ENCODE results near the gene JAM3. TPM values are rescaled to one million over a fixed set of nuclear protein-coding genes. Genes with fewer than 3 reads are reported as not detected.

JAM3 gene
- total RNA-seq, 1 experiment from 2014 or later: 32.9 TPM

DNA sequence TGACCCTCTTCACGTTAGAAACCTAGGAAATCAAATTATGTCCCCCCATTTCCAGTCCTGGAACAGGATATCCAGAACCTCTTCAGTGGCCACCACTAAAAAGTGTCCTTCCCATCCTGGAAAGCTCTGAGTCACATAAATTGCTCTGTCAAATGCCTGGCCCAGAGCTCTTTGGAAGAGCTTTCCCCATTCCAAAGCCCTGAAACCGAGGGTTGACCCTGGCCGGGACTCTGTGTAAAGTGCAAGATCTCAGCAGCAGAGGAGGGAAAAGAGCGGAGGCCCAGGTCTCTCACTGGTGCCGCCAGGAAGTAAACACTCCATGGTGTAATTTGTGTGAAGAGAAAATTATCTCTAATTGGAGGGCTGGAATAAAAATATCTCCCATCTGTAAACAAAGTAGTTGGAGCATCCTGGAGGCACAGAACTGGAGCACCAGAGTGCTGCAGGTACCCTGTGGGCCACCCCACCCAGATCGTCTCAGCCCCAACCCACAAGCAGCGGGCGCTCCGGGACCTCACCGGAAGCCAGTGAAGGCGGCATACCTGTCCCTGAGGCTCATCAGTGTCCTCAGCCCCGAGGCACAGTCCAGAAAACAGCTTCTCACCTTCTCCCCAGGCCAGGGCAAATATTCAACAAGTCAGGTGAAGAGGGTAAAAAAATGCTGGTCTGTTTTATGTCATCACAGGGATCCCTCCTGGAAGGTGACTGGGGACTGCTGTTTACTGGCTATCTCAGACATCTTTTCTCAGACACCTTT is 4.7 kb upstream of the JAM3 start:
- POLR2A ChIA-PET: no interaction called here
- no peaks in the 10 kb centered on the region for H3K36me3 Mint-ChIP-seq
- DNase-seq (ENCODE audit: low spot score) (no peak), ATAC-seq (no peak)
- H3K27me3 Mint-ChIP-seq (ENCODE audit: low read depth): peaks cover 20% of the 10 kb centered on the region
- no peak overlapping the region for H3K4me3 Mint-ChIP-seq
- no peak overlapping the region; the same call in 1 of the 2 replicates for H3K27ac Mint-ChIP-seq
- TF ChIP-seq, protein P1, sequence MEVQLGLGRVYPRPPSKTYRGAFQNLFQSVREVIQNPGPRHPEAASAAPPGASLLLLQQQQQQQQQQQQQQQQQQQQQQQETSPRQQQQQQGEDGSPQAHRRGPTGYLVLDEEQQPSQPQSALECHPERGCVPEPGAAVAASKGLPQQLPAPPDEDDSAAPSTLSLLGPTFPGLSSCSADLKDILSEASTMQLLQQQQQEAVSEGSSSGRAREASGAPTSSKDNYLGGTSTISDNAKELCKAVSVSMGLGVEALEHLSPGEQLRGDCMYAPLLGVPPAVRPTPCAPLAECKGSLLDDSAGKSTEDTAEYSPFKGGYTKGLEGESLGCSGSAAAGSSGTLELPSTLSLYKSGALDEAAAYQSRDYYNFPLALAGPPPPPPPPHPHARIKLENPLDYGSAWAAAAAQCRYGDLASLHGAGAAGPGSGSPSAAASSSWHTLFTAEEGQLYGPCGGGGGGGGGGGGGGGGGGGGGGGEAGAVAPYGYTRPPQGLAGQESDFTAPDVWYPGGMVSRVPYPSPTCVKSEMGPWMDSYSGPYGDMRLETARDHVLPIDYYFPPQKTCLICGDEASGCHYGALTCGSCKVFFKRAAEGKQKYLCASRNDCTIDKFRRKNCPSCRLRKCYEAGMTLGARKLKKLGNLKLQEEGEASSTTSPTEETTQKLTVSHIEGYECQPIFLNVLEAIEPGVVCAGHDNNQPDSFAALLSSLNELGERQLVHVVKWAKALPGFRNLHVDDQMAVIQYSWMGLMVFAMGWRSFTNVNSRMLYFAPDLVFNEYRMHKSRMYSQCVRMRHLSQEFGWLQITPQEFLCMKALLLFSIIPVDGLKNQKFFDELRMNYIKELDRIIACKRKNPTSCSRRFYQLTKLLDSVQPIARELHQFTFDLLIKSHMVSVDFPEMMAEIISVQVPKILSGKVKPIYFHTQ (CRISPR knock-in tag; IDR thresholded peaks at IDR 0.05): no peak
- TF ChIP-seq E2F1 (CRISPR knock-in tag; IDR thresholded peaks at IDR 0.05) (no peak), ATF1 (CRISPR knock-in tag; IDR thresholded peaks at IDR 0.05) (no peak), KAT7 (CRISPR knock-in tag; IDR thresholded peaks at IDR 0.05; ENCODE audit: borderline replicate concordance) (no peak), JAZF1 (CRISPR knock-in tag; IDR thresholded peaks at IDR 0.05) (no peak), E2F4 (CRISPR knock-in tag; IDR thresholded peaks at IDR 0.05; ENCODE audit: borderline replicate concordance, low read depth) (no peak), ZMAT4 (CRISPR knock-in tag; IDR thresholded peaks at IDR 0.05) (no peak), ZNF423 (CRISPR knock-in tag; IDR thresholded peaks at IDR 0.05) (no peak), TP53 (CRISPR knock-in tag; IDR thresholded peaks at IDR 0.05) (no peak), E2F5 (CRISPR knock-in tag; IDR thresholded peaks at IDR 0.05) (no peak), NFYB (CRISPR knock-in tag; conservative IDR thresholded peaks at IDR 0.05; ENCODE audit: low read depth) (no peak), CREB1 (CRISPR knock-in tag; IDR thresholded peaks at IDR 0.05) (no peak), GRHL2 (CRISPR knock-in tag; IDR thresholded peaks at IDR 0.05; ENCODE audit: insufficient replicate concordance, severe bottlenecking) (no peak), NFATC4 (CRISPR knock-in tag; IDR thresholded peaks at IDR 0.05) (no peak)
- TF ChIP-seq, protein P2, sequence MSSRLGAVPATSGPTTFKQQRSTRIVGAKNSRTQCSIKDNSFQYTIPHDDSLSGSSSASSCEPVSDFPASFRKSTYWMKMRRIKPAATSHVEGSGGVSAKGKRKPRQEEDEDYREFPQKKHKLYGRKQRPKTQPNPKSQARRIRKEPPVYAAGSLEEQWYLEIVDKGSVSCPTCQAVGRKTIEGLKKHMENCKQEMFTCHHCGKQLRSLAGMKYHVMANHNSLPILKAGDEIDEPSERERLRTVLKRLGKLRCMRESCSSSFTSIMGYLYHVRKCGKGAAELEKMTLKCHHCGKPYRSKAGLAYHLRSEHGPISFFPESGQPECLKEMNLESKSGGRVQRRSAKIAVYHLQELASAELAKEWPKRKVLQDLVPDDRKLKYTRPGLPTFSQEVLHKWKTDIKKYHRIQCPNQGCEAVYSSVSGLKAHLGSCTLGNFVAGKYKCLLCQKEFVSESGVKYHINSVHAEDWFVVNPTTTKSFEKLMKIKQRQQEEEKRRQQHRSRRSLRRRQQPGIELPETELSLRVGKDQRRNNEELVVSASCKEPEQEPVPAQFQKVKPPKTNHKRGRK (CRISPR knock-in tag; IDR thresholded peaks at IDR 0.05; ENCODE audit: borderline replicate concordance): no peak
- peaks cover 29% of the 10 kb centered on the region for H3K4me1 Mint-ChIP-seq
- H3K9me3 Mint-ChIP-seq: no peaks in the 10 kb centered on the region
- CTCF ChIA-PET: interaction anchor here (2.1 kb wide), 1 partner anchor 14 kb away, joined by 7 read pairs; no protein-coding TSS in a partner anchor

DNA sequence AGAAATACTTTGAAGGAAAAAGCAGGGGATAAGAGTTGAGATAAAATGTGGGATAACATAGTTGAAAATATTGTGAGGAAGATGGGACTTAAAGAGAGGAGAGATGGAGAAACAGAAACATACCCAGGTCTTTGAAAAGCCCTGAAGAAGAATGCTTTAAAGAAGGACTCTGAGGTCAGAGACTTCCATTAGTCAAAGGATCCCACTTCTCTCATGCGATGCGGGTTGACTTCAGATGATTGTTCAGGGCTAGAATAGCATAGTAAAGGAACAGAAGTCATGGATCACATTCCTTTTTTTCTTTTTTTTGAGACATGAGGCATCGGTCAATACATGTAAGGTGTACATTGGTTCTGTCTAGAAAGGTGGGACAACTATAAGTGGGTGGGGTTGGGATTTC is 3.5 kb upstream of the JAM3 start:
- Mint-ChIP-seq H3K27ac (no peak overlapping the region), H3K27me3 (ENCODE audit: low read depth) (peaks cover 28% of the 10 kb centered on the region), H3K36me3 (no peaks in the 10 kb centered on the region)
- no peak for TF ChIP-seq NR3C1 (CRISPR knock-in tag; conservative IDR thresholded peaks at IDR 0.05; ENCODE audit: low read depth)
- TF ChIP-seq, protein P3, sequence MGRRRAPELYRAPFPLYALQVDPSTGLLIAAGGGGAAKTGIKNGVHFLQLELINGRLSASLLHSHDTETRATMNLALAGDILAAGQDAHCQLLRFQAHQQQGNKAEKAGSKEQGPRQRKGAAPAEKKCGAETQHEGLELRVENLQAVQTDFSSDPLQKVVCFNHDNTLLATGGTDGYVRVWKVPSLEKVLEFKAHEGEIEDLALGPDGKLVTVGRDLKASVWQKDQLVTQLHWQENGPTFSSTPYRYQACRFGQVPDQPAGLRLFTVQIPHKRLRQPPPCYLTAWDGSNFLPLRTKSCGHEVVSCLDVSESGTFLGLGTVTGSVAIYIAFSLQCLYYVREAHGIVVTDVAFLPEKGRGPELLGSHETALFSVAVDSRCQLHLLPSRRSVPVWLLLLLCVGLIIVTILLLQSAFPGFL (CRISPR knock-in tag; IDR thresholded peaks at IDR 0.05; ENCODE audit: borderline replicate concordance): no peak
- TF ChIP-seq, protein P4, sequence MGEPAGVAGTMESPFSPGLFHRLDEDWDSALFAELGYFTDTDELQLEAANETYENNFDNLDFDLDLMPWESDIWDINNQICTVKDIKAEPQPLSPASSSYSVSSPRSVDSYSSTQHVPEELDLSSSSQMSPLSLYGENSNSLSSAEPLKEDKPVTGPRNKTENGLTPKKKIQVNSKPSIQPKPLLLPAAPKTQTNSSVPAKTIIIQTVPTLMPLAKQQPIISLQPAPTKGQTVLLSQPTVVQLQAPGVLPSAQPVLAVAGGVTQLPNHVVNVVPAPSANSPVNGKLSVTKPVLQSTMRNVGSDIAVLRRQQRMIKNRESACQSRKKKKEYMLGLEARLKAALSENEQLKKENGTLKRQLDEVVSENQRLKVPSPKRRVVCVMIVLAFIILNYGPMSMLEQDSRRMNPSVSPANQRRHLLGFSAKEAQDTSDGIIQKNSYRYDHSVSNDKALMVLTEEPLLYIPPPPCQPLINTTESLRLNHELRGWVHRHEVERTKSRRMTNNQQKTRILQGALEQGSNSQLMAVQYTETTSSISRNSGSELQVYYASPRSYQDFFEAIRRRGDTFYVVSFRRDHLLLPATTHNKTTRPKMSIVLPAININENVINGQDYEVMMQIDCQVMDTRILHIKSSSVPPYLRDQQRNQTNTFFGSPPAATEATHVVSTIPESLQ (CRISPR knock-in tag; IDR thresholded peaks at IDR 0.05): no peak
- TF ChIP-seq SMAD3 (CRISPR knock-in tag; IDR thresholded peaks at IDR 0.05; ENCODE audit: borderline replicate concordance): no peak
- no peak for TF ChIP-seq ZNF416 (CRISPR knock-in tag; IDR thresholded peaks at IDR 0.05)

More for the DNA sequence above, 3.5 kb upstream of the JAM3 start:
- H3K4me3 Mint-ChIP-seq: no peak overlapping the region
- ChIA-PET POLR2A (no interaction called here), CTCF (no interaction called here)
- DNase-seq (ENCODE audit: low spot score) (no peak), ATAC-seq (no peak)
- no peaks in the 10 kb centered on the region for H3K9me3 Mint-ChIP-seq
- peaks cover 38% of the 10 kb centered on the region for H3K4me1 Mint-ChIP-seq

Measured in WTC11 (cell line).